Adrenal gland (tissue), 12 donors: Measurements from ENCODE around the gene RBM15B. TPM values are rescaled to one million over a fixed set of nuclear protein-coding genes. Genes with fewer than 3 reads are reported as not detected.

Experiments
- DNase-seq, 7 donors: peaks; one replicate each; pipeline ENCODE4 v3.0.0-alpha.2; 2019 to 2020
- H3K27ac ChIP-seq, 5 donors: fragments of 200-600 bp; sonication (generic) in 4 of 5; 1 replicate in 3 of 5; 2 replicates in 2 of 5; pipeline versions ENCODE4 v1.5.1 to v1.8.0; 2016 to 2020; ENCODE audit warnings: mild to moderate bottlenecking in 1 of 5
- H3K27me3 ChIP-seq: fragments of 200-600 bp; 2 replicates; pipeline ENCODE4 v1.8.0; 2021
- H3K36me3 ChIP-seq, 2 donors: fragments of 200-600 bp; replicated peaks in 1 of 2; 1 replicate in 1 of 2; 2 replicates in 1 of 2; pipeline versions ENCODE4 v1.5.1 to v1.8.0; 2018 to 2022
- H3K4me1 ChIP-seq, 2 donors: fragments of 200-600 bp; replicated peaks in 1 of 2; 1 replicate in 1 of 2; 2 replicates in 1 of 2; pipeline versions ENCODE4 v1.5.1 to v1.8.0; 2018 to 2021
- H3K4me3 ChIP-seq, 4 donors: fragments of 200-600 bp; sonication (generic) in 3 of 4; one replicate each; pipeline ENCODE4 v1.5.1; 2016 to 2018
- H3K9me3 ChIP-seq, 3 donors: fragments of 200-600 bp; sonication (generic) in 1 of 3; replicated peaks in 1 of 3; 1 replicate in 2 of 3; 2 replicates in 1 of 3; pipeline versions ENCODE4 v1.5.1 to v1.8.0; 2016 to 2021
- POLR2A ChIP-seq, 2 donors: fragments of 450-650 bp; IDR thresholded peaks; one replicate each; pipeline ENCODE4 v1.6.1; 2017; ENCODE audit warnings: antibody characterized with exemption in 2 of 2, mild to moderate bottlenecking in 2 of 2, moderate library complexity in 1 of 2
- WGBS, 4 donors: extraction: QIAGEN DNeasy Blood & Tissue Kit in 2 of 4; methylation state at CpG; one replicate each; pipeline versions ENCODE4 v1.1.5 to v1.1.7; 2013 to 2017; 5-methylcytosine and 5-hydroxymethylcytosine counted together
- intact Hi-C, 2 donors: fragments of 100-400 bp; cut with DNase I; formaldehyde crosslinking; loops; one replicate each; pipeline versions ENCODE4 v1.14.1 to v1.15.0; 2022 to 2023
- polyA plus RNA-seq, 3 donors: library from polyadenylated mRNA; stranded (reverse); fragments of 200-250 nt in 2 of 3; fragments of 350-450 nt in 1 of 3; fragmentation: Illumina TruSeq in 1 of 3; extraction: RNeasy Lipid Tissue Mini Kit (QIAGEN cat#74804) in 1 of 3; gene quantifications; one replicate each; pipeline ENCODE4 v1.2.3, GENCODE V29; 2013 to 2014
- total RNA-seq, 9 donors: library from RNA; depleted of rRNA in 4 of 9; stranded (reverse); fragments of >200 nt in 4 of 9; fragments of 120-200 nt in 1 of 9; fragmentation: NEBNext Ultra II Directional in 1 of 9; extraction: Animal tissue kit (Norgen Biotek cat#: 25700) in 1 of 9; gene quantifications; one replicate each; pipeline versions ENCODE4 v1.1.0 to v1.2.4, GENCODE V29; 2013 to 2023
- TF ChIP-seq, protein P1 (sequence below), 6 experiments: fragments of 450-650 bp in 4 of 6; fragments of 200-600 bp in 2 of 6; sonication (generic) in 1 of 6; IDR thresholded peaks; 1 replicate in 5 of 6; 2 replicates in 1 of 6; pipeline versions ENCODE4 v1.5.1 to v1.8.0; 2016 to 2021; ENCODE audit warnings: antibody characterized with exemption in 6 of 6, mild to moderate bottlenecking in 2 of 6, moderate library complexity in 1 of 6
- donor health status: healthy with polysubstance abuse.
- donor health status: Bipolar disorder and iron deficiency.
- donor health status: DM: yes; HTN: yes; CAD: no.
- donor health status: DM: no; HTN: no; CAD: no.
- donor health status: DM: no; HTN: no; CAD: no.
- donor health status: DM: yes; HTN: yes; CAD: no.

Gene RBM15B
- total and polyA plus RNA-seq, 12 donors: 8.0 to 36.6 (median 24.4) TPM

DNA sequence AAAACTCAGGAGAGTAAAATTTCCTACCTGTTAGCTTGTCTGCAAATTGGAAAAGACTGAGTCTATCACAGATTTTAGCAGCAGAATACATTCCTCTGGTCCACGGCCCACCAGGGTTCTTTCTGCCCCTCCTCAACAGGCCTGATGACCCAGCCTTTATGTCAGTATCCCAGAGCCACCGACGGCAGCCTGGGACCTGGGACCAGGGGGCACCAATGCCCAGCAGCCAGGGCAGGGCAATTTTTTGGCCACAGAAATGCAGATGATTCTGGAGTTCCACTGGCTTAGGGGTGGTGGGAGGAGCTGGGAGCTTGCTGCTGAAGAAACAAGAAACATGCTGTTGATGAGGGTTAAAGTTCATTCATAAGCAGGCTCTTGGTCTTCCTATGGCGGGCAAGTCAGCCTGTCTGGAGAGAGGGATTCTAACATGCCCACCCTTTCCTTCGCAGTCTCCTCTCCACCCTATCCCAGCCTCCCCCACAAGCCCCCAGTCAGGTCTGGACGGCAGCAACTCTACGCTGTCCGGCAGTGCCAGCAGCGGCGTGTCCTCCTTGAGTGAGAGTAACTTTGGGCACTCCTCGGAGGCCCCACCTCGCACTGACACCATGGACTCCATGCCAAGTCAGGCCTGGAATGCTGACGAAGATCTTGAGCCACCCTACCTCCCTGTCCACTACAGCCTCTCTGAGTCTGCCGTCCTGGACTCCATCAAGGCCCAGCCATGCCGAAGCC lies 10.3 kb upstream of the RBM15B start:
- intact Hi-C loops: loop anchor here in 1 of 2 donors (10.0 kb wide), 1 partner anchor 304 kb away; no protein-coding TSS in a partner anchor
- Histone ChIP-seq H3K9me3 (no peaks in the 10 kb centered on the region), H3K4me1 (peaks cover 10 to 13% of the 10 kb centered on the region in 2 donors), H3K4me3 (no peak overlapping the region), H3K27ac (no peak overlapping the region), H3K27me3 (no peaks in the 10 kb centered on the region), H3K36me3 (no peaks in the 10 kb centered on the region)
- 83 to 90% (median 88%) methylated on average over 13 to 15 of the region's 15 CpGs for WGBS, 4 donors
- TF ChIP-seq, protein P1, sequence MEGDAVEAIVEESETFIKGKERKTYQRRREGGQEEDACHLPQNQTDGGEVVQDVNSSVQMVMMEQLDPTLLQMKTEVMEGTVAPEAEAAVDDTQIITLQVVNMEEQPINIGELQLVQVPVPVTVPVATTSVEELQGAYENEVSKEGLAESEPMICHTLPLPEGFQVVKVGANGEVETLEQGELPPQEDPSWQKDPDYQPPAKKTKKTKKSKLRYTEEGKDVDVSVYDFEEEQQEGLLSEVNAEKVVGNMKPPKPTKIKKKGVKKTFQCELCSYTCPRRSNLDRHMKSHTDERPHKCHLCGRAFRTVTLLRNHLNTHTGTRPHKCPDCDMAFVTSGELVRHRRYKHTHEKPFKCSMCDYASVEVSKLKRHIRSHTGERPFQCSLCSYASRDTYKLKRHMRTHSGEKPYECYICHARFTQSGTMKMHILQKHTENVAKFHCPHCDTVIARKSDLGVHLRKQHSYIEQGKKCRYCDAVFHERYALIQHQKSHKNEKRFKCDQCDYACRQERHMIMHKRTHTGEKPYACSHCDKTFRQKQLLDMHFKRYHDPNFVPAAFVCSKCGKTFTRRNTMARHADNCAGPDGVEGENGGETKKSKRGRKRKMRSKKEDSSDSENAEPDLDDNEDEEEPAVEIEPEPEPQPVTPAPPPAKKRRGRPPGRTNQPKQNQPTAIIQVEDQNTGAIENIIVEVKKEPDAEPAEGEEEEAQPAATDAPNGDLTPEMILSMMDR (IDR thresholded peaks at IDR 0.05): no peak
- no peak for TF ChIP-seq POLR2A (IDR thresholded peaks at IDR 0.05)
- DNase-seq: peak in 1 of 7 donors; percentile 46

DNA sequence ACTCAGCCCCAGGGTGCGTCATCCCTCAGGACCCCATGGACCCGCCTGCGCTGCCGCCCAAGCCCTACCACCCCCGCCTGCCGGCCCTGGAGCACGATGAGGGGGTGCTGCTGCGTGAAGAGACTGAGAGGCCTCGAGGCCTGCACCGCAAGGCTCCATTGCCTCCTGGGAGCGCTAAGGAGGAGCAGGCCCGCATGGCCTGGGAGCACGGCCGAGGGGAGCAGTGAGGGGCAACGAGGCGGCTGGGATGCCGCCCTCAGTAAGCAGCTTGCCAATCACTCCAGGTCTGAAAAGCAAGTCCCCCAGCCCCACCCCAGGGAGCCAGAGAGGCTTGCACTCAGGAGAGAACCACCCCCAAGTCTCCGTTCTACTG lies 9.8 kb upstream of the RBM15B start:
- H3K4me3 ChIP-seq: no peak overlapping the region
- H3K36me3 ChIP-seq: no peaks in the 10 kb centered on the region
- H3K9me3 ChIP-seq: no peaks in the 10 kb centered on the region
- H3K4me1 ChIP-seq: peaks cover 10 to 16% of the 10 kb centered on the region in 2 donors
- DNase-seq: peak in 1 of 7 donors; percentile 45
- H3K27me3 ChIP-seq: no peaks in the 10 kb centered on the region
- TF ChIP-seq, protein P1 (IDR thresholded peaks at IDR 0.05): no peak
- TF ChIP-seq POLR2A (IDR thresholded peaks at IDR 0.05): no peak
- H3K27ac ChIP-seq: no peak overlapping the region
- intact Hi-C loops: loop anchor here in 1 of 2 donors (10.0 kb wide), 1 partner anchor 303 kb away; no protein-coding TSS in a partner anchor
- WGBS, 4 donors: 93 to 97% (median 95%) methylated on average over 6 to 18 of the region's 18 CpGs

DNA sequence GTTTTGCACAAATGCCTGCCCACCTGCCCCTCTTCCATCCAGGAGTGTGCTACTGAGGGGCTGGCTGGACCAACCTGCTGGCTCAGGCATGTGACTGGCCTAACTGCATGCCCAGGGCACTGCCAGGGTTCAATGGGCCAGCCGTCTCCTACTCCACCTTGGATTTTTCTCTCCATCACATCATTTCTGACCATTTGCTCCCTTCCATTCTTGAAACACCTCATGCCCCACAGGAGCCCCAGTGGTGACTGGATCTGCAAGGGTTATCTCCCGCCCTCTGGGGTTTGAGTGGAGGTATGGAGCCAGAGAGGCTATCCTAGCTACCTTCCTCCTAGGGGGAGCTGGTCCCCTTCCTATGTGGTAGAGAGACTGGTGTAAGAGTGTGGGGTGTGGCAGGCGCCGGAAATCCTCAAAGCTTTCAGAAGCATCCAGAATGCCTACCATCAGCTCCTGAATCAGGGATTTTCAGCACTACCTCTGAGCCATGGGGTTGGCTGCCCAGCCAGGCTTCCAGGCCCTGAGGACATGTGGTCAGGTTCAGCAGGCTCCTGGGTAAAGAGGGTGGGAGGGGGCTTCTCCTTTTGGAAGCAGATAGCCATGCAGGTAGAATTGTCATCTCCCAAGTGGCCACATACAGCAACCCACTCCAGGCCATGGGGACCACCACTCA lies 8.9 kb upstream of the RBM15B start:
- no peaks in the 10 kb centered on the region for H3K9me3 ChIP-seq
- peak in 1 of 7 donors; percentile 52 for DNase-seq
- TF ChIP-seq, protein P1 (IDR thresholded peaks at IDR 0.05): no peak
- no peak for TF ChIP-seq POLR2A (IDR thresholded peaks at IDR 0.05)
- 92 to 93% (median 93%) methylated on average over 2 to 4 of the region's 4 CpGs for WGBS, 4 donors
- no peak overlapping the region for H3K27ac ChIP-seq
- intact Hi-C loops: loop anchor here in 1 of 2 donors (10.0 kb wide), 1 partner anchor 303 kb away; no protein-coding TSS in a partner anchor
- H3K4me1 ChIP-seq: peaks cover 10 to 25% of the 10 kb centered on the region in 2 donors
- no peak overlapping the region for H3K4me3 ChIP-seq
- no peaks in the 10 kb centered on the region for H3K27me3 ChIP-seq
- H3K36me3 ChIP-seq: no peaks in the 10 kb centered on the region

DNA sequence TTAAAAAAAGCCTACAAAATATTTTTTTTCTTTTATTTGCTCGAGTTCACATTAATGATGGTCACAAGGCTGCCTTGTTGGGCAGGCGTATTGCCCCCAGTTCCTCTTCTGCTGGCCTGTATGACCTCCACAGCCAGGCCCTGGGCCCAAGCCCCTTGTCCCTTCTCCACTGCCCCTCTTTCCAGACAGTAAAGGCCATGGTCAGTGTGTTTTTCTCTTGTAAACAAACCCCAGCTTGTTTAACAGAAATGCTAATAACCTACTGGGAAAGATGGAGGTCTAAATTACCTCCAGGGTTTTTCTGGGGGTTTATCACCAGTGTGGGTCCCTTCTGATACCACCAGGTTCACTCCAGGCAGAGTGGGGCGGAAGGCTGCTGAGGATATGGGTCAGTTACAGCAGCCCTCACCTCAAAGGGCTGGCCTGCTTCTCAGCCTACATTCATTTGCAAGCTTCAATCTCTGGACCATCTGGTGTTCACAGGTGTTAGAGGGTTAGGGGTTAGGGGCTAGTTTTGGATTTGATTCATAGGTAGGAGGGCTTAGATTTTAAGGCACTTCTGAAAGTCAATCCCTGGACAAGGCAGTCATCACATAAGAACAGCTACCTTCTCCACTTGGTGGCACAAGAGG lies 8.0 kb upstream of the RBM15B start:
- Histone ChIP-seq H3K4me3 (no peak overlapping the region), H3K9me3 (no peaks in the 10 kb centered on the region), H3K27me3 (no peaks in the 10 kb centered on the region), H3K36me3 (peaks cover 0 to 7% of the 10 kb centered on the region in 2 donors), H3K27ac (no peak overlapping the region), H3K4me1 (peaks cover 10 to 34% of the 10 kb centered on the region in 2 donors)
- WGBS, 4 donors: 79 to 95% (median 86%) methylated on average over 2 to 3 of the region's 3 CpGs
- TF ChIP-seq, protein P1 (IDR thresholded peaks at IDR 0.05): no peak
- no peak for TF ChIP-seq POLR2A (IDR thresholded peaks at IDR 0.05)
- DNase-seq: peak in 1 of 7 donors; percentile 43
- intact Hi-C loops: loop anchor here in 1 of 2 donors (10.0 kb wide), 1 partner anchor 302 kb away; no protein-coding TSS in a partner anchor
